Neutrophil (primary cell): ENCODE measurements around the gene COG7.

ENCODE experiments used
- H3K27ac ChIP-seq: fragments of 200-600 bp; sonication (generic); 2 replicates; pipeline ENCODE4 v1.5.1; 2016; ENCODE audit warnings: mild to moderate bottlenecking, moderate library complexity
- H3K27me3 ChIP-seq: fragments of 200-600 bp; sonication (generic); 2 replicates; pipeline ENCODE4 v1.6.0; 2016; ENCODE audit warnings: mild to moderate bottlenecking
- H3K36me3 ChIP-seq: fragments of 200-600 bp; sonication (generic); 2 replicates; pipeline ENCODE4 v1.5.1; 2017
- H3K4me1 ChIP-seq, 2 experiments: fragments of 200-600 bp in 1 of 2; sonication (generic) in 1 of 2; 1 replicate in 1 of 2; 2 replicates in 1 of 2; pipeline versions ENCODE4 v1.5.1 to v1.6.1; 2013 to 2016; ENCODE audit warnings: low read depth in 1 of 2, low read length in 1 of 2, mild to moderate bottlenecking in 1 of 2, moderate library complexity in 1 of 2; ENCODE audit not compliant: control insufficient read depth in 1 of 2, insufficient read depth in 1 of 2
- H3K4me3 ChIP-seq, 2 experiments: fragments of 200-600 bp in 1 of 2; sonication (generic) in 1 of 2; 1 replicate in 1 of 2; 2 replicates in 1 of 2; pipeline ENCODE4 v1.5.1; 2013 to 2016; ENCODE audit warnings: low read depth in 1 of 2, low read length in 1 of 2, mild to moderate bottlenecking in 1 of 2, moderate library complexity in 1 of 2
- H3K9me3 ChIP-seq: fragments of 200-600 bp; sonication (generic); 2 replicates; pipeline ENCODE4 v1.5.1; 2016
- CTCF ChIP-seq: fragments of 200-600 bp; sonication (generic); IDR thresholded peaks from 2 replicates; pipeline ENCODE4 v1.5.1; 2016; ENCODE audit warnings: antibody characterized with exemption

The COG7 gene

DNA sequence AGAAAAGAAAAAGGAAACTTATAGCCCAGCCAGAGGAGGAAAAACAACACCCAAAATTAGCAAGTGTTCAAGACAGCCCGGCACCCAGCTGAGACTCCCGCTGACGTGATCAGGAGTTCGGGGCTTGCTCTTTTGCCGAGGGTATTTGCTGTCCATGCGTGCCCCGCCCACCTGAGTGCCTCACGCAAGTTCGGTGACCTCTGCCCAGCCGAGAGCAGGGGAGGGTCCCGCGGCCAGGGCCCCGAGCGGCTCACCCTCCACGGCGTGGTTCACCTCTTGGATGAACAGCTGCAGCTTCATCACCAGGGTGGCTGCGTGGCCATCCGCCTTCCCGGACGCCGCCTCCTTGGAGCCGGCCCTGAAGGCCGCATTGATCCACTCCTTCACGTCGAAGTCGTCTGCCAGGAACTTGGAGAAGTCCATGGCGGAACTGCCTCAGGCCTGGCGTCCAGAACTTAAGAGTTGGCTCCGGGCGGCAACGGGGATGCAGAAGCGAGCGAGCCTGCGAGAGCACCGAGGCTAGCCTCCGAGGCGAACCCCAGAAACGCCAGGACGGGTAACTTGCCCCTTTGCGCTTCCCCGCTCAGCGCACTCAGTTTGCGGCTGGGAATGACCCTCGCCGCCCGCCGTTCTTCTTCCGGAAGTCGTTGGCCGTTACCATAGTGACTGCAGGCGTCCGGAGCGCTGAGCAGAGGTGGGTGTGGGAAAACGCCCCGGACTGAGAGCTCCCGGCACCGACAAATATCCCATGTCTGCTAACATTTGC is at the start of gene COG7:
Gene COG7 (minus strand): TSS at position 618 of the 766 bp plus-strand sequence. CDS start 195 bp downstream, at position 423.
- peak within 1 kb of the TSS; percentile 81 to 86 for H3K4me3 ChIP-seq
- no peaks in the 10 kb centered on the region for H3K36me3 ChIP-seq
- no peaks in the 10 kb centered on the region for H3K9me3 ChIP-seq
- peak; percentile 13 for TF ChIP-seq CTCF
- no peaks in the 10 kb centered on the region for H3K27me3 ChIP-seq
- H3K4me1 ChIP-seq = peaks cover 7 to 12% of the 10 kb centered on the region in 2 experiments
- peak within 1 kb of the TSS; percentile 80 for H3K27ac ChIP-seq

DNA sequence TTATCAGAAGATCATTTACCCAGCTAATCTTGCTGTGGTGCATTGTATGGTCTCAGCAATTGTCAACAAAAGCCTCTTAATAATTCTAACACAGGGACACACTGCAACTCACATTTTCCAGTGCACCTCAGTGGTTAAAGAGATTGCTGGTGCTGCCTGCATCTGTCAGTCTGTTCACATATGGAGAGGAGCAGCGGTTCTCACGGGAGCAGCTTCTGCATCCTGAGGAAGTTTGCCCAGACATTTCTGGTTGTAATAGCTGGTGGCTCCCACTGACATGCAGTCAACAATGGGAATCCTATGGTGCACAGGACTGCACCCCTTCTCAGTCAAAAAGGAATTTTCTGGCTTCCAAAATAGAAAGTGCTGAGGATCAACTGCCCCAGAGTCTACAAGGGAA is 49.5 kb upstream of the COG7 start:
- Histone ChIP-seq H3K36me3 (no peaks in the 10 kb centered on the region), H3K4me3 (no peak overlapping the region), H3K4me1 (peaks cover 14 to 16% of the 10 kb centered on the region in 2 experiments), H3K27ac (no peak overlapping the region), H3K27me3 (no peaks in the 10 kb centered on the region), H3K9me3 (no peaks in the 10 kb centered on the region)
- TF ChIP-seq CTCF = no peak

GRCh38 chr16:23501291-23501690 is 48.3 kb upstream of the COG7 start:
- no peak overlapping the region for H3K27ac ChIP-seq
- no peak overlapping the region for H3K4me3 ChIP-seq
- no peaks in the 10 kb centered on the region for H3K36me3 ChIP-seq
- no peaks in the 10 kb centered on the region for H3K27me3 ChIP-seq
- peaks cover 14 to 20% of the 10 kb centered on the region in 2 experiments for H3K4me1 ChIP-seq
- H3K9me3 ChIP-seq = no peaks in the 10 kb centered on the region
- no peak for TF ChIP-seq CTCF

DNA sequence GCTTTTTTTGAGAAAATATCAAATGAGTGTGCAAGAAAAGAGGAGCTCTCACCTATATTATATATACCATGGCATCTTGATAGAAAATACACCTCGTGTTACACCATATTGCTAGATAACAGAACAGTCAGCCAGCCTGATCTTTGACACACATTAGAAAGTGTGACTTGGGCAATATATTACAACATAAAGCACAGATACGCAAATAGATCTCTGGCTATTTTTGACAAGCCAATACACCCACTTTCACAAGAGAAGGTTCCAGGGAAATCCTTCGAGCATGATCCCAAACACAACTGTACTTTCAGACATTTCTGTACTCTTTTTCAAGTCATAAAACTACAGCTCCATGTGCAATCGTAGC is 47.9 kb upstream of the COG7 start:
- Histone ChIP-seq H3K27ac (no peak overlapping the region), H3K9me3 (no peaks in the 10 kb centered on the region), H3K36me3 (no peaks in the 10 kb centered on the region), H3K27me3 (no peaks in the 10 kb centered on the region), H3K4me3 (no peak overlapping the region), H3K4me1 (peaks cover 14 to 20% of the 10 kb centered on the region in 2 experiments)
- TF ChIP-seq CTCF = no peak

- Histone ChIP-seq H3K36me3 (peaks cover 2% of the 10 kb centered on the region), H3K4me1 (peaks cover 14 to 20% of the 10 kb centered on the region in 2 experiments), H3K27ac (no peak overlapping the region), H3K27me3 (no peaks in the 10 kb centered on the region), H3K9me3 (no peaks in the 10 kb centered on the region), H3K4me3 (no peak overlapping the region)
- TF ChIP-seq CTCF = no peak
Measured at GRCh38 chr16:23500212-23500861, 47.3 kb upstream of the COG7 start.
